C4-2B (cell line): ENCODE data around the gene GLYAT.

Experiments used
- CTCF ChIP-seq: fragments of 450-650 bp; conservative IDR thresholded peaks from 2 replicates; pipeline ENCODE4 v1.5.1; 2017; ENCODE audit warnings: mild to moderate bottlenecking
- ZFX ChIP-seq: fragments of 450-650 bp; IDR thresholded peaks from 2 replicates; pipeline ENCODE4 v1.6.1; 2017

GRCh38 chr11:58741127-58741526 lies 9.4 kb upstream of the GLYAT start:
- no peak for TF ChIP-seq CTCF
- TF ChIP-seq ZFX = no peak
